Spinal cord (tissue), 10 donors: ENCODE measurements around the gene ALX4. TPM values are rescaled to one million over a fixed set of nuclear protein-coding genes. Genes with fewer than 3 reads are reported as not detected.

Experiments
- DNase-seq, 6 donors: peaks; one replicate each; pipeline versions ENCODE4 v3.0.0 to v3.0.0-alpha.2; 2013 to 2015; ENCODE audit warnings: low spot score in 6 of 6, low read depth in 4 of 6
- H3K27ac ChIP-seq: one replicate; pipeline ENCODE4 v1.5.1; 2013; ENCODE audit warnings: low read depth, low read length, control low read depth
- H3K27me3 ChIP-seq: one replicate; pipeline ENCODE4 v1.6.1; 2013; ENCODE audit warnings: low read length; ENCODE audit not compliant: control insufficient read depth, insufficient read depth
- H3K36me3 ChIP-seq: one replicate; pipeline ENCODE4 v1.6.1; 2013; ENCODE audit warnings: low read length; ENCODE audit not compliant: control insufficient read depth, insufficient read depth
- H3K4me1 ChIP-seq: one replicate; pipeline ENCODE4 v1.6.1; 2013; ENCODE audit warnings: low read length; ENCODE audit not compliant: control insufficient read depth, insufficient read depth
- H3K4me3 ChIP-seq: one replicate; pipeline ENCODE4 v1.5.1; 2013; ENCODE audit warnings: low read depth, low read length, control low read depth
- H3K9me3 ChIP-seq: one replicate; pipeline ENCODE4 v1.6.1; 2013; ENCODE audit warnings: low read length; ENCODE audit not compliant: control insufficient read depth, insufficient read depth
- WGBS: methylation state at CpG from one replicate; pipeline ENCODE4 v1.1.5; 2013; ENCODE audit warnings: missing lambda C conversion rate; ENCODE audit not compliant: insufficient coverage; 5-methylcytosine and 5-hydroxymethylcytosine counted together
- polyA plus RNA-seq, 2 donors: library from polyadenylated mRNA; unstranded; fragments of 120-200 nt; gene quantifications; one replicate each; pipeline ENCODE4 v1.2.1, GENCODE V29; 2013; ENCODE audit not compliant: insufficient read length in 2 of 2
- total RNA-seq, 2 donors: library from RNA; depleted of rRNA in 1 of 2; stranded (reverse); fragments of 120-200 nt in 1 of 2; fragments of >200 nt in 1 of 2; gene quantifications; one replicate each; pipeline versions ENCODE4 v1.2.3 to v1.2.4, GENCODE V29; 2013 to 2014
- donor health status: healthy.

The ALX4 gene
- total and polyA plus RNA-seq, 4 donors, result 0.30 to 8.6 (median 0.48) TPM

DNA sequence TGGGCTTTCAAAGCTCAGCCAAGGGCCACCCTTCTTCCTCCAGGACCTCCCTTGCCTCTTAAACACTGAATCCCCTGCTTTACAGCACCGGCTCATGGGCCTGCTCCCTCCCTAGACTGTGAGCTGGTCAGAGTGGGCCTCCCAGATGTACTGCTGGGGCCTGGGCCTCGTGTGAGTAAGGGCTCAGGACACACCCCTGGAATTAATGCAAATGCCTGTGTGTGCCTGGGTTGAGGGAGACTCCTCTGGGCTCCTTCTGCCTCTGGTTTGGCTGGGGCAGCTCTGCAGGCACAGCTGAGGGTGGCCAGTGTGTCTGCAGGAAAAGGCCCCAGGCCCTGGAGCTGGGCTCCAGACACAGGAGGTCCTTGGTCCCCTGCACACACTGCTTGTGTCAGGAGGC, 24.2 kb downstream of the ALX4 start:
- Histone ChIP-seq H3K36me3 (no peaks in the 10 kb centered on the region), H3K4me3 (no peak overlapping the region), H3K9me3 (no peaks in the 10 kb centered on the region), H3K4me1 (peaks cover 3% of the 10 kb centered on the region), H3K27ac (no peak overlapping the region), H3K27me3 (peaks cover 5% of the 10 kb centered on the region)
- WGBS, result 39% methylated on average over 2 of the region's 2 CpGs
- no peak for DNase-seq

- Histone ChIP-seq H3K36me3 (no peaks in the 10 kb centered on the region), H3K27ac (no peak overlapping the region), H3K9me3 (no peaks in the 10 kb centered on the region), H3K4me3 (no peak overlapping the region), H3K4me1 (no peaks in the 10 kb centered on the region), H3K27me3 (peaks cover 5% of the 10 kb centered on the region)
- 78% methylated on average over 2 of the region's 5 CpGs for WGBS
- no peak for DNase-seq
Observed at GRCh38 chr11:44282620-44283019, 27.3 kb downstream of the ALX4 start.

DNA sequence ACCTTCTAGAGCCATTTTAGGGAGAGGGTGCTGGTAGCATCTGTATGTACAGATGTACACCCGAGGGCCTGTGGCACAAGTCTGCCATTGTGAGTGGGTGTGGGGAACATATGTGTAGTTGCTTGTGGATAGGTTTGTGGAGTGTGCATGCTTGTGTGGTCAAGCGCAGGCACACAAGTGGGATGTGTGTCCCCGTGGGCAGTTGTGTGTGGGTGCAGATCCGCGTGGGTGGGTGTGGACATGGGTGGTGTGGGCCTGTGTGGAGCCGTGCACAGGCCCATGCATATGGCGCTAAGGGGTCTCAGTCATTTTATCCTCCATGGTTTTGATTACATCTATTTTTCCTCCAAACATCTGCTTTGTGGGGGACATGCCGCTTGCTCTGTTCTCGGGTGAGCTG, 28.8 kb downstream of the ALX4 start:
- Histone ChIP-seq H3K4me3 (no peak overlapping the region), H3K4me1 (no peaks in the 10 kb centered on the region), H3K9me3 (no peaks in the 10 kb centered on the region), H3K27me3 (no peaks in the 10 kb centered on the region), H3K27ac (no peak overlapping the region), H3K36me3 (no peaks in the 10 kb centered on the region)
- DNase-seq, result no peak
- 81% methylated on average over 5 of the region's 9 CpGs for WGBS

DNA sequence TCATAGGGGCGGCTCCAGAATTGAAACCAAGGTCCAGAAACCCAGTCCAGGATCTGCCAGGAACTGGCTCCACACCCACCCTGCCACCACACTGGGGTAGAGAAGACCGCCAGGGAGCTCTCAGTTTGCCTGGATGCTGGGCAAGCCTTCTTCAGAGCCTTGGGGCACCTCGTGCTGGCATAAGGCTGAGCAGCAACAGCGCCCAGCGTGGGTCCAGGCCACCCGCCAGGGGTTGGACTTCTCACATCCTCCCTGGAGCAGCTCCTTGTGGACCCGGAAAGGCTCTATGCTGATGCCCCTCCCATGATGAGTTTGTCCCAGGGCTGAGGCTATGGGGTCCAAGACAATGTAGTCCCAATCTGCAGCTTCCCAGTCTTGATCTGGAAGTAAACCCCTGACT, 29.7 kb downstream of the ALX4 start:
- no peaks in the 10 kb centered on the region for H3K36me3 ChIP-seq
- WGBS, result 91% methylated on average over 7 of the region's 7 CpGs

GRCh38 chr11:44279483-44279882, 30.5 kb downstream of the ALX4 start:
- no peak overlapping the region for H3K27ac ChIP-seq
- H3K4me1 ChIP-seq, result no peaks in the 10 kb centered on the region
- no peak for DNase-seq
- no peaks in the 10 kb centered on the region for H3K27me3 ChIP-seq
- 75% methylated on average over 5 of the region's 6 CpGs for WGBS
- H3K36me3 ChIP-seq, result no peaks in the 10 kb centered on the region
- H3K9me3 ChIP-seq, result no peaks in the 10 kb centered on the region
- no peak overlapping the region for H3K4me3 ChIP-seq

More for the DNA sequence above, 29.7 kb downstream of the ALX4 start:
- no peak for DNase-seq
- Histone ChIP-seq H3K27me3 (no peaks in the 10 kb centered on the region), H3K4me3 (no peak overlapping the region), H3K27ac (no peak overlapping the region), H3K4me1 (no peaks in the 10 kb centered on the region), H3K9me3 (no peaks in the 10 kb centered on the region)

DNA sequence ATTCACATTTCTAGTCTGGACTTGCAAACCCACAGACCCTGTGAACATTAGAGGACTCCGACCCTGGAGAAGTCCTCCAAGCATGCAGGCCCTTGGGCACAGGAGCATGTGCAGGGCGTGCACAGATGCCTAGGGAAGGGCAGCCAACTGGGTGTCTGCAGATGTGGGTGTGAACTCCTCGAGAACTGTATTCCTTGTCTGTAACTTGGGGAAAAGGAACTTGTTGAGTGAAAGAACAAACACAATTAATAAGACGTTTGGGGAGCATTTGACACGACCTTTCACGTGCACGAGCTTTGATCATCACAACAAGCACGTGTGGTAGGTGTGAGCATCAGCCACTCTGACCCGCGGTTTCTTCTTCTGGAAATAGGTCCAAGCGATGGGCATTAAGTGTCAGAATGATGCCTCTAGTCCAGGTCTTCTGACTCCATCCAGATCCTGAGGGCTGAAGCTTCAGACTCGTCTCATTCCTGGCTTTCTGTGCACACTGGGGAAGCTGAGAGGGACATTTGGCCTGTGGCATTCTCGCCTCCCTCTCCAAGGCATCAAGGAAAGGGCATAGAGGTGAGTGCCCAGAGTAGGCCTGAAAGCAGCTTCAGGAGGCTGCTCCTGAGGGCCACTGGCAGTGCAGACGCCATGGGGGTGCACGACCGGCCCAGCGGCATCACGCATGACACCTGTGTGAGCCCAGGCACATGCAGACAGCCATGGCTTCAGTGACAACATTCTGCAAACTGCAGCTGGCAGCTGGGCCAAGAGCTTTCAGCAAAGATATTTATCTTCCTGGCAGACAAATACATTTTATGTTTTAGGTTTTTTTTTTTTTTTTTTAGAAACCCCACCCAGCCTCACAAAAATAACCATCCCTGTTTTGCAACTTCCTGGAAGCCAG, 32.5 kb downstream of the ALX4 start:
- H3K36me3 ChIP-seq, result no peaks in the 10 kb centered on the region
- H3K27me3 ChIP-seq, result no peaks in the 10 kb centered on the region
- no peak overlapping the region for H3K27ac ChIP-seq
- no peak overlapping the region for H3K4me3 ChIP-seq
- DNase-seq, result no peak
- WGBS, result 88% methylated on average over 18 of the region's 18 CpGs
- no peaks in the 10 kb centered on the region for H3K9me3 ChIP-seq
- H3K4me1 ChIP-seq, result no peaks in the 10 kb centered on the region

- DNase-seq, result no peak
- H3K27ac ChIP-seq, result no peak overlapping the region
- no peaks in the 10 kb centered on the region for H3K4me1 ChIP-seq
- no peaks in the 10 kb centered on the region for H3K36me3 ChIP-seq
- H3K27me3 ChIP-seq, result no peaks in the 10 kb centered on the region
- 70% methylated on average over 5 of the region's 7 CpGs for WGBS
- no peaks in the 10 kb centered on the region for H3K9me3 ChIP-seq
- no peak overlapping the region for H3K4me3 ChIP-seq
Observed at GRCh38 chr11:44275961-44276550, 33.9 kb downstream of the ALX4 start.

- Histone ChIP-seq H3K27ac (no peak overlapping the region), H3K9me3 (no peaks in the 10 kb centered on the region), H3K4me1 (peaks cover 2% of the 10 kb centered on the region), H3K36me3 (no peaks in the 10 kb centered on the region), H3K4me3 (no peak overlapping the region), H3K27me3 (no peaks in the 10 kb centered on the region)
- 98% methylated on average over 9 of the region's 10 CpGs for WGBS
- no peak for DNase-seq
Observed at GRCh38 chr11:44275241-44275640, 34.7 kb downstream of the ALX4 start.

- Histone ChIP-seq H3K27ac (no peak overlapping the region), H3K27me3 (no peaks in the 10 kb centered on the region), H3K4me3 (no peak overlapping the region), H3K9me3 (no peaks in the 10 kb centered on the region), H3K4me1 (peaks cover 10% of the 10 kb centered on the region), H3K36me3 (no peaks in the 10 kb centered on the region)
- 91% methylated on average over 1 of the region's 1 CpG for WGBS
- no peak for DNase-seq
Observed at GRCh38 chr11:44274404-44274803, 35.5 kb downstream of the ALX4 start.

DNA sequence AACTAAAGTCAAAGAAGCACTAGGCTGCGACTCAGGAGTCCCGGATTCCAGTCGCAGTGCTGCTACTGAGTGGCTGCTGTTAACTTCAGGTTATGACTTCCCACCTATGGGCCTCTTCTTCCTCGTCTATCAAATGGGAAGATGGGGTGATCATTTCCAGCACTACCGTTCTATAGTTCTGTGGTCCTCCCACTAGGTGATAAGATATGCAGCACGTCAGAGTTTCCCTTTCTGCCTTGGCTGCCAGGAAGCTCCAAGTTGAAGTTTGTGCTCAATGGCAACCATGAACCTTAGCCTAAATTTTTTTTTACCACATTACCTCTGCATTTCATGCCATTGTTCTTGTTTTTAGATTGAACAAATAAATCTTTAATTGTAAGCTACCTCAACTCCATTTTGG, 38.7 kb downstream of the ALX4 start:
- no peaks in the 10 kb centered on the region for H3K9me3 ChIP-seq
- 89% methylated on average over 5 of the region's 6 CpGs for whole genome bisulfite sequencing
- no peak for DNase-seq
- no peaks in the 10 kb centered on the region for H3K27me3 ChIP-seq
- no peak overlapping the region for H3K4me3 ChIP-seq
- H3K27ac ChIP-seq, result no peak overlapping the region
- H3K36me3 ChIP-seq, result no peaks in the 10 kb centered on the region
- H3K4me1 ChIP-seq, result peaks cover 12% of the 10 kb centered on the region
